Suprapubic skin (tissue), 4 donors: ENCODE measurements around the gene CCDC14. TPM values are rescaled to one million over a fixed set of nuclear protein-coding genes. Genes with fewer than 3 reads are reported as not detected.

Experiments
- DNase-seq, 2 donors: peaks; one replicate each; pipeline ENCODE4 v3.0.0-alpha.2; 2019; ENCODE audit warnings: low spot score in 2 of 2
- H3K27ac ChIP-seq: fragments of 200-600 bp; sonication (generic); one replicate; pipeline ENCODE4 v1.5.1; 2019
- H3K27me3 ChIP-seq: fragments of 200-600 bp; sonication (generic); one replicate; pipeline ENCODE4 v1.5.1; 2019
- H3K36me3 ChIP-seq: fragments of 200-600 bp; sonication (generic); one replicate; pipeline ENCODE4 v1.5.1; 2019
- H3K4me1 ChIP-seq: fragments of 200-600 bp; sonication (generic); one replicate; pipeline ENCODE4 v1.5.1; 2019
- H3K4me3 ChIP-seq: fragments of 200-600 bp; sonication (generic); one replicate; pipeline ENCODE4 v1.5.1; 2019; ENCODE audit warnings: mild to moderate bottlenecking
- H3K9me3 ChIP-seq: fragments of 200-600 bp; sonication (generic); one replicate; pipeline ENCODE4 v1.5.1; 2019
- CTCF ChIP-seq, 2 donors: fragments of 200-600 bp in 1 of 2; fragments of 450-650 bp in 1 of 2; sonication (generic) in 1 of 2; IDR thresholded peaks; one replicate each; pipeline ENCODE4 v1.5.1; 2016 to 2019; ENCODE audit warnings: antibody characterized with exemption in 2 of 2, mild to moderate bottlenecking in 1 of 2, moderate library complexity in 1 of 2
- EP300 ChIP-seq: sonication (generic); formaldehyde crosslinking; IDR thresholded peaks from one replicate; pipeline ENCODE4 v1.6.1; 2017; ENCODE audit warnings: antibody characterized with exemption
- POLR2A ChIP-seq, 2 donors: fragments of 450-650 bp; IDR thresholded peaks; one replicate each; pipeline ENCODE4 v1.6.1; 2017; ENCODE audit warnings: antibody characterized with exemption in 2 of 2, mild to moderate bottlenecking in 2 of 2, moderate library complexity in 2 of 2
- POLR2AphosphoS5 ChIP-seq, 3 donors: sonication (generic); formaldehyde crosslinking; IDR thresholded peaks; one replicate each; pipeline ENCODE4 v1.6.1; 2017; ENCODE audit warnings: antibody characterized with exemption in 3 of 3
- WGBS: methylation state at CpG from one replicate; pipeline ENCODE4 v1.1.5; 2018; 5-methylcytosine and 5-hydroxymethylcytosine counted together
- total RNA-seq, 4 donors: library from RNA; depleted of rRNA; stranded (reverse); fragments of >200 nt; gene quantifications; one replicate each; pipeline ENCODE4 v1.1.0, GENCODE V29; 2016

Gene CCDC14
- total RNA-seq, 4 donors from 2014 or later = 10.8 to 73.5 (median 28.0) TPM

GRCh38 chr3:123880998-123881561 is 79.9 kb downstream of the CCDC14 start:
- Histone ChIP-seq H3K36me3 (no peaks in the 10 kb centered on the region), H3K4me3 (no peak overlapping the region), H3K9me3 (no peaks in the 10 kb centered on the region), H3K27me3 (peaks cover 24% of the 10 kb centered on the region), H3K27ac (no peak overlapping the region), H3K4me1 (peaks cover 16% of the 10 kb centered on the region)
- no peak for DNase-seq
- WGBS = 80% methylated on average over 6 of the region's 6 CpGs
- TF ChIP-seq POLR2A (IDR thresholded peaks at IDR 0.05) (no peak), POLR2AphosphoS5 (IDR thresholded peaks at IDR 0.05) (no peak), EP300 (no peak), CTCF (IDR thresholded peaks at IDR 0.05) (peak in 1 of 2 donors; percentile 20)

DNA sequence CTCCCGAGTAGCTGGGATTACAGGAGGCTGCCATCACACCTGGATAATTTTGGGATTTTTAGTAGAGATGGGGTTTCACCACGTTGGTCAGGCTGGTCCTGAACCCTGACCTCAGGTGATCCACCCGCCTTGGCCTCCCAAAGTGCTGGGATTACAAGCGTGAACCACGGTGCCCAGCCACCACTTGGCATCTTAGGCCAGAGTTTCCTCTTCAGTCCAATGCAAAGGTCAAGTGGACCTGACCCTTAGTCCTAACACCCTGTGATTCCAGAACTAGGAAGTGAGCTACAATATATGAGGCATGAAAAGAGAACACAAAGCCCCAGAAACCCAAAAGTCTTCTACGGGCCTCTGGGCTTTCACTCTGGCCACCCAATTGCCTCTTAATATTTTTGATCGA is 82.2 kb downstream of the CCDC14 start:
- no peak for DNase-seq
- H3K4me1 ChIP-seq = peaks cover 8% of the 10 kb centered on the region
- no peak overlapping the region for H3K27ac ChIP-seq
- 95% methylated on average over 6 of the region's 7 CpGs for WGBS
- no peak overlapping the region for H3K4me3 ChIP-seq
- peaks cover 13% of the 10 kb centered on the region for H3K27me3 ChIP-seq
- no peaks in the 10 kb centered on the region for H3K9me3 ChIP-seq
- TF ChIP-seq POLR2A (IDR thresholded peaks at IDR 0.05) (no peak), CTCF (IDR thresholded peaks at IDR 0.05) (no peak), EP300 (no peak), POLR2AphosphoS5 (IDR thresholded peaks at IDR 0.05) (no peak)
- H3K36me3 ChIP-seq = no peaks in the 10 kb centered on the region

- Histone ChIP-seq H3K27ac (no peak overlapping the region), H3K9me3 (no peaks in the 10 kb centered on the region), H3K27me3 (peaks cover 4% of the 10 kb centered on the region), H3K36me3 (no peaks in the 10 kb centered on the region), H3K4me3 (no peak overlapping the region), H3K4me1 (peaks cover under 1% of the 10 kb centered on the region)
- no peak for DNase-seq
- 75% methylated on average over 2 of the region's 4 CpGs for WGBS
- no peak for TF ChIP-seq POLR2AphosphoS5 (IDR thresholded peaks at IDR 0.05)
- no peak for TF ChIP-seq POLR2A (IDR thresholded peaks at IDR 0.05)
- no peak for TF ChIP-seq EP300
- TF ChIP-seq CTCF (IDR thresholded peaks at IDR 0.05) = no peak
These were observed 83.1 kb downstream of the CCDC14 start for GRCh38 chr3:123877965-123878364.

GRCh38 chr3:123877466-123877865 is 83.6 kb downstream of the CCDC14 start:
- no peak for TF ChIP-seq EP300
- TF ChIP-seq POLR2AphosphoS5 (IDR thresholded peaks at IDR 0.05) = no peak
- no peak for TF ChIP-seq CTCF (IDR thresholded peaks at IDR 0.05)
- no peak for TF ChIP-seq POLR2A (IDR thresholded peaks at IDR 0.05)
- Histone ChIP-seq H3K36me3 (no peaks in the 10 kb centered on the region), H3K9me3 (no peaks in the 10 kb centered on the region), H3K27me3 (no peaks in the 10 kb centered on the region), H3K4me1 (no peaks in the 10 kb centered on the region), H3K4me3 (no peak overlapping the region), H3K27ac (no peak overlapping the region)
- WGBS = 40% methylated on average over 4 of the region's 4 CpGs
- DNase-seq = no peak

- no peak for TF ChIP-seq CTCF (IDR thresholded peaks at IDR 0.05)
- TF ChIP-seq POLR2AphosphoS5 (IDR thresholded peaks at IDR 0.05) = no peak
- TF ChIP-seq EP300 = no peak
- no peak for TF ChIP-seq POLR2A (IDR thresholded peaks at IDR 0.05)
- no peaks in the 10 kb centered on the region for H3K9me3 ChIP-seq
- H3K4me1 ChIP-seq = no peaks in the 10 kb centered on the region
- H3K27ac ChIP-seq = no peak overlapping the region
- DNase-seq = no peak
- H3K27me3 ChIP-seq = no peaks in the 10 kb centered on the region
- no peaks in the 10 kb centered on the region for H3K36me3 ChIP-seq
- H3K4me3 ChIP-seq = no peak overlapping the region
These were observed 84.2 kb downstream of the CCDC14 start for GRCh38 chr3:123876858-123877257.
